AG20443 (cell line): Measurements from ENCODE around the gene TBC1D24.

Source experiments
- DNase-seq: peaks from one replicate; pipeline ENCODE4 v3.0.0; 2012; ENCODE audit warnings: low spot score, mixed read lengths

The TBC1D24 gene

DNA sequence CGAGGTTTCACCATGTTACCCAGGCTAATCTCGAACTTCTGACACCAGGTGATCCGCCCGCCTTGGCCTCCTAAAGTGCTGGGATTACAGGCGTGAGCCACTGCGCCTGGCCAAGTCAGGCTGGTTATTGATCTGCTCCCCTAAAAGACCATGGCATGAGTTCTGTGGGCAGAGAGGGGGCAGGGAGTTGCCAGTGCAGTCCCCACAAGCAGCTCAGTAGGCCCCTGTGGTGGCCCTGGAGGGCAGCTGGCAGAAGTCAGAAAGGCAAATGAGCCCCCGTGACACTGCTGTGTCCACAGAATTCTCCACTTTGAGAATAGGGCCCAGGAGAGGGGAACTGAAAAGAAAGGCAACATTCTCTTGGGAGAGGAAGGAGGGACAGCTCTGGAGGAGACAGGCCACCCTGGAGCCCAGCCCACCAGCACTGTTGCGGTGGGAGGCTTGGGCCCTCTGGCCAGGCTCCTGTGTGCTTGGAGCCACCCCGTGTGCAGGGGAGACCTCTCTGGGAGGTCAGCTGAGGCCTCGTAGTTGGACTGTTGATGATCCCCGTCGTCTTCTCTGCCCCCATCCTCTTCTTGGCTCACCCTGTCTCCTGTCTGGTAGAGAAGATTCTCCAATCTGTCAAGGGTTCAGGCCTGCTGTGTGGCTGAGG is 43.2 kb downstream of the TBC1D24 start:
- DNase-seq = no peak

DNA sequence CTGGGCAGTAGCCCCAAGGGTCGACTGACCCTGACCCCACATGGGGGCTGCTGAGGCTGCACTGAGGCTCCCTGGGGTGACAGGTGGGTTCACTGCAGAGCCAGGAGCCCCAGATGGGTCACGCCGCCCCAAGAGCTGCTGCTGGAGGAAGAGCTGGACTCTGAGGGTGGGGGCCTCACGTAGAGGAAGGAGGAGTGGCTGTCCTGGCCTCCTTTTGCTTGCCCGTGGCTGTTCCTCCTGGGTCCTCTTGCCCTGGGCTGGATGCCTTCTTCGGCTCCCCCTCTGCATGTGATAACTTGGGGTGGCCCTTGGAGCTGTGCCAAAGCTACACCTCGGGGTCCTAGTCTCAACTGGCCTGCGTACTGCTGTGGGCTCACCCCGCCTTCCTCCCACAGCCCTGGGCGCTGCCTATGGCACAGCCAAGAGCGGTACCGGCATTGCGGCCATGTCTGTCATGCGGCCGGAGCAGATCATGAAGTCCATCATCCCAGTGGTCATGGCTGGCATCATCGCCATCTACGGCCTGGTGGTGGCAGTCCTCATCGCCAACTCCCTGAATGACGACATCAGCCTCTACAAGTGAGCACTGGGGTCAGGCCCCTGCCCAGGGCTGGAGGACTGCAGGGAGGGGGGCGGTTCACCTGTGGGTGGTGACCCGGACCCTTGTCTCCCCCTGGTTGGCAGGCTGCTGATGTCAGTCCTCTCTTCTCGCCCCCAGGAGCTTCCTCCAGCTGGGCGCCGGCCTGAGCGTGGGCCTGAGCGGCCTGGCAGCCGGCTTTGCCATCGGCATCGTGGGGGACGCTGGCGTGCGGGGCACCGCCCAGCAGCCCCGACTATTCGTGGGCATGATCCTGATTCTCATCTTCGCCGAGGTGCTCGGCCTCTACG is 44.1 kb downstream of the TBC1D24 start:
- no peak for DNase-seq

DNA sequence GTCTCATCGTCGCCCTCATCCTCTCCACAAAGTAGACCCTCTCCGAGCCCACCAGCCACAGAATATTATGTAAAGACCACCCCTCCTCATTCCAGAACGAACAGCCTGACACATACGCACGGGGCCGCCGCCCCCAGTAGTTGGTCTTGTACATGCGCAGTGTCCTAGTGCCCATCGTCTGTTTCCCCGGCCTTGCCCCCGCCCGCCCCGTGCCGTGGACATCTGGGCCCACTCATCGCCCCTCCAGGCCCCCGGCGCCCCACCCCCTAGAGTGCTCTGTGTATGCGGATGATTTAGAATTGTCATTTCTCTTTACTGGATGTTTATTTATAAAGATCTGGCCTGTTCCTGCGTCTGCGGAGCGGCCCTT is 44.8 kb downstream of the TBC1D24 start:
- DNase-seq = no peak

GRCh38 chr16:2520097-2520783 is 45.3 kb downstream of the TBC1D24 start, which contains the start of gene AMDHD2:
Gene AMDHD2, plus strand, starts transcription at chr16:2520371. Its CDS starts 88 bp downstream, at chr16:2520459.
- peak; percentile 97 for DNase-seq

GRCh38 chr16:2520784-2521531 is 46.0 kb downstream of the TBC1D24 start:
- DNase-seq = peak; percentile 42

GRCh38 chr16:2523801-2524231 is 48.9 kb downstream of the TBC1D24 start:
- no peak for DNase-seq

DNA sequence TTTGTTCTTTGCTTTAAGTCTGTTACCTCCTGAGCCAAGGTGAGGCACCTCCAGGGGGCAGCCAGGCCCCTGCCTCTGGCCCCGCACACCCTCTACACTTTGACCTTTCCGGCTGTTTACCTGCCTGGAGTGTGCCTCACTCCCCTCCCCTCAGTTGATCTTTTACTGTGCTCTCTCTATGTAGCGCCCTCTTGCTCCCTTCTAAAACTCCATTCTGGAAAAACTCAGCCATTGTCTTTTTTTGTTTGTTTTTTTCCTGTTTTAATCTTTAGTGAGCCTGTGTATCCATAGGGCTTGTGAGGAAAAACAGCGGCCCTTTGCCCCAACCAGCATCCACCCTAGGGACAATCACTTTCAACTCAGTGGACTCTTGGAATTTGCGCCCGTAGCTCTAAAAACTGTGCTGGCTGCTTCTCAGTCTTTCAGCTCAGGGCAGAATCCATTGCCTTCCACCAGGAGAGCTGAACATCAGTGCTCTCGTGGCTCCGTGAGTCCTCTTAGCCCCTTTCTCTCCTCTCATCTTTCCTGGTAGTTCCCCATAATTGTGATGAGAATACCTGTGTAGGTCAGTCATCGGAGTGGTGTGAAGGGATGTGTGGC is 49.5 kb downstream of the TBC1D24 start:
- no peak for DNase-seq

- no peak for DNase-seq
Observed at GRCh38 chr16:2526135-2526534, 51.2 kb downstream of the TBC1D24 start.

DNA sequence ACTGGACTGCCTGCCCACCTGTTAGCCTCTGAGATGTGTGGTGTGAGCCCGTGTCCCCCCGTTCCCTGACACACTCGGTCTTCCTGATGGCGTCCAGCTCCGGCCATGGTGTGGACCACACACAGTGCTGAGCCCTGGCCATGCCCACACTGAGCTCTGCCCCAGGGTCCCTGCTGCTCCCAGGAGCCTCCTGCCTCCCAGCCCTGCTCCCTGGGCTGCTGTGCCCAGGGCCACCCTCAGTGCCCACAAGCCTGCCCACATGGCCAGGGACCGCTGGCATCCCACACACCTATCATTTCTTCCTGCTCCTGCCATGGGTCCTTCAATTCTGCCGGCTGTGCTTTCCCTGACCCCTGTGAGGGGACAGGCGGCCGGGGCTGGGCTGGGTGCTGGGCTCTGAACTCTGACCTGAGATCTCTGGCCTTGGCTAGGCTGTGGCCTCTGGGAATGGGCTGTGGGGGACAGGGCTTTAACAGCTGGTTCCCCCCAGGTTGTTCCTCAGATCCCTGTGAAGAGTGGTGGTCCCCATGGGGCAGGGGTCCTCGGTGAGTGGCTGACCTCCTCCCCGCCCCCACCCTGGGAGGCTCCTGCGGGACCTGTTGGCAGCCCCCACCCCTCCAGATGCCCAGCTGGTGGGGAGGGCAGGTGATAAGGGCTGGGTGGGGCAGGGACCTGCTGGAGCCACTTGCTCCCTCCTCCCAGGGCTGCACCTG is 52.3 kb downstream of the TBC1D24 start:
- DNase-seq = no peak

- no peak for DNase-seq
Observed at GRCh38 chr16:2527784-2528100, 52.8 kb downstream of the TBC1D24 start.

DNA sequence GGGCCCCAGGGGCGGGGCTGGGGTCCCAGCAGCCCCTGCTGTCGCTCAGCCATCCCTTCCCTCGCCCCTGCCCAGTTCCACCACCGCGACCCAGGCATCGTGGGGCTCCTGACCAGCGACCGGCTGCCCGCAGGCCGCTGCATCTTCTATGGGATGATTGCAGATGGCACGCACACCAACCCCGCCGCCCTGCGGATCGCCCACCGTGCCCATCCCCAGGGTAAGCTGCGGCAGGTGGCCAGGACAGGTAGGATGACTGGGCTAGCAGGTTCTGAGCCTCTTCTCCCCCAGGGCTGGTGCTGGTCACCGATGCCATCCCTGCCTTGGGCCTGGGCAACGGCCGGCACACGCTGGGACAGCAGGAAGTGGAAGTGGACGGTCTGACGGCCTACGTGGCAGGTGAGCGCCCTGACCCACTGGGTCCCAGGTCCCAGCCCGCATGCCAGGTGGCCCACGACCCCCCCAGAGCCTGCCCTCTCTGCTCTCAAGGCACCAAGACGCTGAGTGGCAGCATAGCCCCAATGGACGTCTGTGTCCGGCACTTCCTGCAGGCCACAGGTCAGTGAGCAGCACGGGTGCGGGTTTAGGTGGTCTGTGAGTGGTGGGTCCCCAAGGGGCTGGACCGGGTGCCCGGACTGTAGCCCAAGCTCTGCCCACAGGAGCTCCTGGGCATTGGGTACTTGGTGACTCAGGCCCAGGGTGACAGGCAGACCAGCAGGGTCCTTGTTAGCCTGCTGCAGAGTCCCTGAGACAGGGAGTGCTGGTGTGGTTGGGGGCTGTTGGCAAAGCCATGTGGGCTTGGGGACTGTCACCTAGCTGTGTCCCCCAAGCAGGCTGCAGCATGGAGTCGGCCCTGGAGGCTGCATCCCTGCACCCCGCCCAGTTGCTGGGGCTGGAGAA is 53.5 kb downstream of the TBC1D24 start:
- no peak for DNase-seq

- DNase-seq = no peak
Observed at GRCh38 chr16:2529061-2529931, 54.4 kb downstream of the TBC1D24 start.

GRCh38 chr16:2529961-2530628 is 55.2 kb downstream of the TBC1D24 start:
- no peak for DNase-seq

DNA sequence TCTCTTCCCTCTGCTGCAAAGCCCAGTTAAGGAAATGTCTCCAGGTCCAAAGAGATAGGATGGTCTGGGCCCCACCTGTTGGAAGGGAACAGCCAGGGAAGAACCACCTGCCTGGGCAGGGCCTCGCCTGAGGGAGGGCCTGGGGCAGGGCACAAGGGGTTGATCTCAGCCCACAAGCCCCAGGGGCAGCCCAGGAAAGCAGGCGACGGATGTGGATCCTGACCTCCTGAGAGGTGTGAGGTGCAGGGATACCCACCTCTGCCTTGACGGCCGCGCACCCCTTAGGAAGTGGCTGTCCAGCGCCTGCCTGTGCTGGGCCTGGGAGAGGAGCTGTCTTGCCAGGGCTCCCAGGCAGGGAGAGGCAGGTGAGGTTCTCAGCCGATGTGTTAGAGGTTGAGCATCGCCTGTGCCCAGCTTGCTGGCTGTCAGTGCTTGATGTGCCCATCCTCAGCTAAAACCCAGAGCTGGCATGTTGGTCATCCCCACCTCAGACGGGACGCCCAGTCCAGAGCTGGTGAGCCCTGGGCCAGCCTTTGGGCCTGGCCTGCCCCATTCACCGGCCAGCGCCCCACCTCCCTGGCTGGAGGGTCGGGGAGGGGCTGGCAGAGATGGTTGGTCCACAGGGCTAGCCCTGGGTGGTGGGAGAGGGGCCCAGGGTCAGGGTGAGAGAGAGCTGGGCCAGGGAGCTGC is 55.8 kb downstream of the TBC1D24 start:
- DNase-seq = no peak

DNA sequence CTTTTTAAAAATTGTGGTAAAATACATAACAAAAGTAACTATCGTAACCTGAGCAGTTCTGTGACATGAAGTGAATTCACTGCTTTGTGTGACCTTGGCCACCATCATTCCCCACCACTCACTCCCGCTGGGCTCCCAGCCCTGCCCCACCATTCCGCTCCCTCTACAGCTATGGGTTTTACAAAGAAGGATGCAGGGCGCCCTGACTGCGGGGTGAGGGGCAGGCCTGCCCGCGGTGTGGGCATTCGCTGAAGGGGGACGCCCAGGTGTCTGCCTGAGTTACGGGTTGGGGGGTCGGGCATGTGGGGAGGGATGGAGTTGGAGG is 56.4 kb downstream of the TBC1D24 start, which contains the start of gene CEMP1:
Gene CEMP1 (minus strand): TSS at position 38 of the 325 bp plus-strand sequence. CDS start 335 bp downstream, outside the sequence.
- DNase-seq = no peak

DNA sequence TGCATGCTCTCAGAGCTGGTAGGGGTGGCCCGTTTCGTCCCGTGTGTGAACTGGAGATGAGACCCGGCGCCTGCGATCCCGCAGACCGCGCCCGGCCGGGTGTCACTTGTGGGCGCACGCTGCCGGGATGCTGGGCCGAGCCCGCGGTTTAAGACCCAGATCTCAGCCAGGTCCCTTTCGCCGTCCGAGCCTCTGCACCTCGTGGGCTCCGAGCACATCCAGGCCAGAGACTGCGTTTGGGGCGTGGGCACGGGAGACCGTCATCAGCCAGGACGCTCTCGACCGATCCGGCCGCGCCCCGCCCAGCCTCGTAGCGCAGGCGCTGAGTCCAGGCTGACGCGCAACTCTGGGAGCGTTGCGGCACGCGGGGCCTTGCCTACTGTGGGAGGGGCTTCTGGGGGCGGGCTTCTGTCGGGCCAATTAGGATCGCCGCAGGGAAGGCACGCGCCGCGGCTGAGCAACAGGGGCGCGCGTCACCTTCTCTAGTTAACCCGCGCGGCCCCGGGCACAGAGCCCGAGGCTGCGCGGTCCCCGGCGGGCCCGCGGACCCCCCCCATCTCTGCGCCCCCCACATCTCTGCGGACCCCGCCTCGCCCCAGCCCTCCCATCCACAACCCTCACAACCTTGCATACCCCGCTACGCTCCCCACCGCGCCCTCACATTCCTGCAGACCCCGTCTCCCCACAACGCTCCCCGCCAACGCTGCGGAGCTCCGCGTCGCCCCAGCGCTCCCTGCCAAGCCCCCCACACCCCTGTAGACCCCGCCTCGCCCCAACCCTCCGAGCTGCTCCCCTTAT is 57.0 kb downstream of the TBC1D24 start:
- peak; percentile 98 for DNase-seq
